ENCODE data around the gene GNAZ.

The GNAZ gene

DNA sequence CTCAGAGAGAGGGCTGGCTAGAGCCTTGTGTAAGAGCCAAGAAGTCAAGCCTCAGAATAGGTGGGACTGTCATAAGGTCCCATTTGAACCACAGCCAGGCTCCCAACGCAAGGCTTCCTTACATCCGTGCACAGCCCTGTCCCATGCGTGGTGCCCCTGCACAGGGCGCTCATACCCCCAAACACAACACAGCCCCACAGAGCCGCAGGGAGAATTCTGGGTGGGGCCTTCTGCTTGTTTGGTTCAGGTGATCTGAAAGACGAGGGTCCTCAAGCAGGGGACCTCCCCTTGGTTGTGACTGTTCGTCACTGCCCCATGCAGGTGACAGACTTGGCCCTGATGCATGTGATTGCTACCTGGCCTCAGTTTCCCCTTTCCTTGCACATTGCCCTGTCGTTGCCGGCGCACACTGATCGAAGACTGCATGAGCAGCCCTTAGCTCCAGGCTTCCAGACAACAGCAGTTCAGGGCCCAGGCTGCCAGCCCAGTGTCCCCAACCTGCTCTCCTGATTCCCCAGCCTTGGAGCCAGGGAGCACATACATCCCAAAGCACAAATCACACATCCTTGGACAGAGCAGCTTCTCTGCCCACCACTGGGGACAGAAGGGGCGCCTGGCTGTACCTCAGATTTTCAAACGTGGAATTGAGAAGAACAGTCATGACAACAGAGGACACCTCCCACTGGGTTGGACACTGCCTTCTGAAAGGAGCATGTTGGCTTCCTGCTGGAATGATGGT is 22.1 kb downstream of the GNAZ start:
- no peak for DNase-seq (ENCODE audit: low spot score)

DNA sequence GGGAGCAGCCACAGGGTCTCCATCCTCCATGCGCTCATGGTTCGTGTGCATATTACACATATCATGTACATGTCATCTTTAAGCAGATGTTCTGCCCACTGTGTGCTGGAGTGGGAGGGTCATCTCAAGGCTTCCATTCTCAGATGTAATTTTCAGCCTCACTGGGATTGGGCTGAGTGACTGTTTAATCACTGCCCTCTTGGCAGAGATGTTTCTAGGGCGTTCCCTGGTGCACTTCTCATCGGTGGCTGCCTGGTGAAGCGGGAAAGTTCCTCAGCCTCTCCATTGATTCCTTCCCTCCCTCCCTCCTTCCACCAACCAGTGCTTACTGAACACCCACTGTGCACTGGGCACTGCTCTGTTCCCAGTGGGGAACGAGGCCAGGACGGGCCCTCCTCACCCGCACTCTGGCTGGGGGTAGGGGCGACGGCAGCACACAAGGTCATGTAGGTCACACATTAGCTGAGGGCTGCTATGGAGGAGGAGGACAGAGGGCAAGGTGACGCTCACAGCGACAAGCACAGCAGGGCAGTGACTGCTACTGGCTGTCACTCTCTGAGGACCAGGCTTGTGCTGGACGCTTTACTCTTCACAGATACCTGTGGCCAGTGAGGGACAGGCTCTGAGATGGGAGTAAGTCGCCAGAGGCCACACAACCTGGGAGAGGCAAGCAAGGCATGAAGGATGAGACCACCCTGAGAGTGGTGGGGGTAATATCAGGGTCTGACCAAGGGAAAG is 22.9 kb downstream of the GNAZ start:
- DNase-seq (ENCODE audit: low spot score), result peak; percentile 6

DNA sequence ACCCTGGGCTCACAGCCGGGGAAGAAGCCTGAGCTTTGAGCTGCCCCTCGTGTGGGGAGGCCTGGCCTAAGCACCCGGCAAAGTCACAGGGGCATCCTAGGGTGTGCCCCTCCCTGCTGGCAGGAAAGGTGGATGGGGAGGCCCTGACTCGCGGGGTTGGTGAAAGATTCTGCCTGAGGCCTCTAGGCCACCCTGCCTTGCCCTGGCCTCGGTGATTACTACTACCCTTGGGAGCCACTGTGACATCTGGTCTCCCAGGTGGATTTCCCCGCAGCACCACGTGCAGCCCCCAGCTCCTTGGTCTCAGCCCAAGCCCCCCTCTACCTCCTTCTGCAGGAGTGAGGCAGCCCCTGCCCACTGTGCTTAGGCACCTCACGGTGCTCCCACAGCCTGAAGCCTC is 23.9 kb downstream of the GNAZ start:
- no peak for DNase-seq (ENCODE audit: low spot score)

GRCh38 chr22:23094695-23095681 is 24.7 kb downstream of the GNAZ start:
- DNase-seq (ENCODE audit: low spot score), result peak; percentile 14

DNA sequence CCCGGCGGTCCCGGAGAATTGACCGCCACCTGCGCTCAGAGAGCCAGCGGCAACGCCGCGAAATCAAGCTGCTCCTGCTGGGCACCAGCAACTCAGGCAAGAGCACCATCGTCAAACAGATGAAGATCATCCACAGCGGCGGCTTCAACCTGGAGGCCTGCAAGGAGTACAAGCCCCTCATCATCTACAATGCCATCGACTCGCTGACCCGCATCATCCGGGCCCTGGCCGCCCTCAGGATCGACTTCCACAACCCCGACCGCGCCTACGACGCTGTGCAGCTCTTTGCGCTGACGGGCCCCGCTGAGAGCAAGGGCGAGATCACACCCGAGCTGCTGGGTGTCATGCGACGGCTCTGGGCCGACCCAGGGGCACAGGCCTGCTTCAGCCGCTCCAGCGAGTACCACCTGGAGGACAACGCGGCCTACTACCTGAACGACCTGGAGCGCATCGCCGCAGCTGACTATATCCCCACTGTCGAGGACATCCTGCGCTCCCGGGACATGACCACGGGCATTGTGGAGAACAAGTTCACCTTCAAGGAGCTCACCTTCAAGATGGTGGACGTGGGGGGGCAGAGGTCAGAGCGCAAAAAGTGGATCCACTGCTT is 25.5 kb downstream of the GNAZ start:
- DNase-seq (ENCODE audit: low spot score), result no peak

DNA sequence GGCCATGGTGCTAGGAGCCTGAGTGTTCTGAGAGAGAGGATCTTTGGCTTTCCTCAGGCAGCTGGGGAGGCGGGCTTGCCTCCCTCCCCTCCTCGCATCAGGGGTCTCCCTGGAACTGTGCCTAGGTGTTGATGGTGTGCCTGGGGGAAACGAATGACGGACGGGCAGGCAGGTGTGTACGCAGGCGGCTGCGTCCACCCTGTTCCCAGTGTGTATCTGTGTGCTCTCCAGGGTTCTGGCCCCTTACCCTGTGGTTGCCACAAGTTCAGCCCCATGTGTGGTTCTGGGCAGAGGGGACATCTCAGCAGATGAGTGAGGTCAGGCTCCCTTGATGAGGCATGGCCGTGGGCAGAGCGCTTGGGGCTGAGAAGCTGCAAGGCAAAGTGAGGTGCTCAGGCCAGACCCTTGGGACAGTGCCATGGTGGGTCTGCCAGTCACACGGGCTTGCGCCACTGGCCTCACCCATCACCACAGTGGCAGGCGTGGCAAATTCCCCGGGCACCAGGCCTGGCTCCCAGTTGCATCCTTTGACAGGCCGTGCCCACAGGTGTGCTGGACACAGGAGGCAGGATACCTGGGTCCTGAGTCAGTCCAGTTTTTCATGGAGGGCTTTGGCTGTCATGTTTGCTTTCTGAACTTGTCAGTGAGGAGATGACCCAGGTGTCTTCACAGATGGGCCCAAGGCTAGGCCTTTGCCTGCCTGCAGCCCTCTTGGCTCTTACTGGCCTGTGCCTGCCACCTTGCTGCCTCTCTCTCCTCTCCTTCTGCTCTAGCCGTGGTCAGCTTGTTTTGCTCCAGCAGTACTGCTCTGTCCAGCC is 27.3 kb downstream of the GNAZ start:
- no peak for DNase-seq (ENCODE audit: low spot score)

GRCh38 chr22:23098230-23098705 is 27.9 kb downstream of the GNAZ start:
- DNase-seq (ENCODE audit: low spot score), result no peak

- DNase-seq (ENCODE audit: low spot score), result peak; percentile 69
These were observed 28.6 kb downstream of the GNAZ start for GRCh38 chr22:23098718-23099530.

- DNase-seq (ENCODE audit: low spot score), result no peak
These were observed 29.1 kb downstream of the GNAZ start for GRCh38 chr22:23099531-23099804.

DNA sequence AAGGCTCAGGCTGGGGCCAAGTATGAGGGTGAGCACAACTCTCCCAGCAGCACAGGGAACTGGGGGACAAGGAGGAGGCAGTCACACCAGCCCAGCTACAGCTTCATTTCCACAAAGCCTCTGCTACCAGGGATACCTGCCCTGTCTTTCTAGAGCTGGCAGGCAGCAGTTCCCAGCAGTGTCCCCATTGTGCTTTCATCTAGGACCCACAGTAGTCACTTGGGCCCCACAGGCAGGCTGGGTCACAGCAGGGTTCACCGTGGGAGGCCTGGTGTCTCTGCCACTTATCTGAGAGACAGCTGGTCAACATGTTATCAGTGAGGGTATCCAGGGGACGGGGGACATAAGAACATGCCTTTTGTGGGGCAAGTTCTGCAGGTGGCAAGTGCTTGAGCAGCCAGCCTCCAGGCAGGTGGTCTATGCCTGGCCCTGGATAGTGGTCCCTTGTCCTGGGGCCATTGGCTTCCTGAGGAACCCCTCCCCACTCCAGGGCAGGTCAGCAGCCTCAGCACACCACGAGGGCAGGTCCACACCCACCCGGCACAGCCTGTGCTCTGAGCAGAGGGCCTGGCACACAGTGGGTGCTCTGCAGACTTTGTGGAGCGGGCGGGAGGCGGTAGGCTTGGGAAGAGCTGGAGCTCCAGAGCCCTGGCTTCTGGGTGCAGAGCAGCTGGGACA is 29.9 kb downstream of the GNAZ start:
- no peak for DNase-seq (ENCODE audit: low spot score)

- no peak for DNase-seq (ENCODE audit: low spot score)
These were observed 31.2 kb downstream of the GNAZ start for GRCh38 chr22:23101524-23101923.

- no peak for DNase-seq (ENCODE audit: low spot score)
These were observed 31.8 kb downstream of the GNAZ start for GRCh38 chr22:23102002-23102655.

GRCh38 chr22:23102776-23103175 is 32.5 kb downstream of the GNAZ start:
- no peak for DNase-seq (ENCODE audit: low spot score)

GRCh38 chr22:23103199-23103954 is 33.1 kb downstream of the GNAZ start:
- DNase-seq (ENCODE audit: low spot score), result peak; percentile 52

GRCh38 chr22:23104187-23104971 is 34.1 kb downstream of the GNAZ start:
- peak; percentile 65 for DNase-seq (ENCODE audit: low spot score)

DNA sequence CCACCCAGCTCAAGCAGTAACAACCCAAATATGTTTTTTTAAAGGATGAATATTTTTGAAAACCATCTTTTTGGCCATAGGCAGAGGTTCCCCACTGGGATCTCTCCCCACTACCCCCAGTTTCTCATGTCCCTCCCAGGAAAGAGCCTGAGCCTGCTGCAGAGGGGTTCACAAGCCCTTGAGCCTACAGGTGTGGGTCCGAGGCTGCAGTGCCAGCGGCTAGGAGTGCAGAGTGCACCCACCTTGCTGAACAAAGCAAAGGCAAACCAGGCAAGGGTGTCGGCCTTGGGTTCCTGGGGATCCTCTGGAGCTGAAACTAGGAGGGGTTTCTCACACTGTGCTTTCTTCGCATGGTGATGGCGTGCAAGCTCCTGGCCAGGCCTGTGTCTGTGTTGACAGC is 35.0 kb downstream of the GNAZ start:
- no peak for DNase-seq (ENCODE audit: low spot score)

DNA sequence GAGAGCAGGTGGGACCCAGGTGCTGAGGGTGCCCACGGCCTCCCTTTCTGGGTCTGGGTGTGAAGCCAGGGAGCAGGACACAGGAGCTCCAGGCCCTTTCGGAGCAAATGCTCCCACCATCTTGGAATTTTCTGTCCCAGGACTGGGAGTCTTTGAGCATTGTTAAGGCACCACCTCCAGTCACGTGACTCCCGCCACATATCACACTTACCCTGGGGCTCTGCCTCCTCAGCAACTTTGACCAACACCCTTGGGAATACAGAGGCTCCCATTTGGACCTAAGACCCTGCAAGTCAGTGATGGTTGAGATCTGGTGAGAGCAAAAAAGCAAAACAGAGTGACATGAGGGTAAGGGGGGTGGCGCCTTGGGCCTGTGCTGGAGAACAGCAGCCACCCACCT is 35.6 kb downstream of the GNAZ start:
- DNase-seq (ENCODE audit: low spot score), result no peak

DNA sequence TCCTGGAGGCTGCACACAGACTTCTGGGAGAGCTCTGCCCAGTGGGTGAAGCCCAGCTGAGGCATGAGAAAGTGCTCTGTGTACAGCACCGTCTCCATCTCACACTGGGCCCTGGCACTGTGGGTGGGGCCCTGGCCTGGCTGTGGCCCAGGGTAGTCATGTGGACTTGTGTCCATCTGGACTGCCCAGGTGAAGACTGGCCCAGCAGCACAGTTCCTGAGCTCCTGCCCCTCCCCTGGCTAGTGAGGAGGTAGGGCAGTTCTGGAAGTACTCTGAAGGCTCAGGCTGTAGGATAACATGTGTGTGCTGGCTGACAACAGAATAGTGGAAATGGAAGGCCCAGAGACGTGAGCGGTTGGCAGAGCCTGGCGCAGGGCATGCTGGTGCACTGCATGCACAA is 36.0 kb downstream of the GNAZ start:
- DNase-seq (ENCODE audit: low spot score), result no peak
